ENCODE results near the gene OR2AK2. TPM values are rescaled to one million over a fixed set of nuclear protein-coding genes. Genes with fewer than 3 reads are reported as not detected.

Gene OR2AK2
- total RNA-seq, 2 experiments from 2014 or later = not detected

- no peaks in the 10 kb centered on the region for H4K20me1 ChIP-seq (ENCODE audit: insufficient read depth, low read length)
- BruUV-seq (replicated peaks) = no TSS peak
- H3K79me2 ChIP-seq (ENCODE audit: insufficient read depth, low read depth, low read length) = no peaks in the 10 kb centered on the region
- H3K4me2 ChIP-seq (ENCODE audit: low read length) = no peak overlapping the region
- no peaks in the 10 kb centered on the region for H3K36me3 ChIP-seq (ENCODE audit: insufficient read depth, low read length)
- H3K27ac ChIP-seq (ENCODE audit: low read depth, low read length, poor library complexity, severe bottlenecking) = no peak overlapping the region
- TF ChIP-seq CTCF (conservative IDR thresholded peaks at IDR 0.05; ENCODE audit: low read length) (no peak), EZH2phosphoT487 (IDR thresholded peaks at IDR 0.05; ENCODE audit: borderline replicate concordance, low read depth, low read length) (no peak)
- DNase-seq (ENCODE audit: low spot score) = no peak
- no peak overlapping the region for H3K4me3 ChIP-seq (ENCODE audit: low read depth, low read length, poor library complexity, severe bottlenecking)
- POLR2A ChIA-PET = no interaction called here
- intact Hi-C loops (cut with micrococcal nuclease; ENCODE audit: unreplicated experiment) = no loop called here
- H2AFZ ChIP-seq (ENCODE audit: low read length) = no peak overlapping the region
- H3K4me1 ChIP-seq (ENCODE audit: insufficient read depth, low read length, poor library complexity, severe bottlenecking) = no peaks in the 10 kb centered on the region
- H3K9me3 ChIP-seq (ENCODE audit: low read length) = no peaks in the 10 kb centered on the region
- CTCF ChIA-PET (ENCODE audit: unreplicated experiment) = no interaction called here
- no peaks in the 10 kb centered on the region for H3K9me2 ChIP-seq (ENCODE audit: insufficient read depth, low read length)
Observed at GRCh38 chr1:248009681-248010080, 44.6 kb downstream of the OR2AK2 start.

GRCh38 chr1:248013229-248013710 lies 48.2 kb downstream of the OR2AK2 start, which contains the start of gene OR2L5:
OR2L5 (plus strand) TSS chr1:248013660; CDS start chr1:248021948, 8,288 bp downstream.
- DNase-seq (ENCODE audit: low spot score) = no peak
- Histone ChIP-seq H3K36me3 (ENCODE audit: insufficient read depth, low read length) (no peaks in the 10 kb centered on the region), H3K4me1 (ENCODE audit: insufficient read depth, low read length, poor library complexity, severe bottlenecking) (no peaks in the 10 kb centered on the region), H3K4me2 (ENCODE audit: low read length) (no peak within 1 kb of the TSS), H3K9me3 (ENCODE audit: low read length) (no peaks in the 10 kb centered on the region), H3K27ac (ENCODE audit: low read depth, low read length, poor library complexity, severe bottlenecking) (no peak within 1 kb of the TSS), H3K79me2 (ENCODE audit: insufficient read depth, low read depth, low read length) (no peaks in the 10 kb centered on the region), H2AFZ (ENCODE audit: low read length) (no peak within 1 kb of the TSS), H4K20me1 (ENCODE audit: insufficient read depth, low read length) (no peaks in the 10 kb centered on the region), H3K4me3 (ENCODE audit: low read depth, low read length, poor library complexity, severe bottlenecking) (no peak within 1 kb of the TSS), H3K9me2 (ENCODE audit: insufficient read depth, low read length) (no peaks in the 10 kb centered on the region)
- intact Hi-C loops (cut with micrococcal nuclease; ENCODE audit: unreplicated experiment) = no loop called here
- ChIA-PET POLR2A (no interaction called here), CTCF (ENCODE audit: unreplicated experiment) (no interaction called here)
- TF ChIP-seq EZH2phosphoT487 (IDR thresholded peaks at IDR 0.05; ENCODE audit: borderline replicate concordance, low read depth, low read length) = no peak
- no peak for TF ChIP-seq CTCF (conservative IDR thresholded peaks at IDR 0.05; ENCODE audit: low read length)
- no TSS peak for BruUV-seq (replicated peaks)

- H3K9me2 ChIP-seq (ENCODE audit: insufficient read depth, low read length) = no peaks in the 10 kb centered on the region
- intact Hi-C loops (cut with micrococcal nuclease; ENCODE audit: unreplicated experiment) = no loop called here
- BruUV-seq (replicated peaks) = no TSS peak
- H3K4me3 ChIP-seq (ENCODE audit: low read depth, low read length, poor library complexity, severe bottlenecking) = no peak overlapping the region
- no peak for TF ChIP-seq EZH2phosphoT487 (IDR thresholded peaks at IDR 0.05; ENCODE audit: borderline replicate concordance, low read depth, low read length)
- TF ChIP-seq CTCF (conservative IDR thresholded peaks at IDR 0.05; ENCODE audit: low read length) = no peak
- no peaks in the 10 kb centered on the region for H3K36me3 ChIP-seq (ENCODE audit: insufficient read depth, low read length)
- H3K4me1 ChIP-seq (ENCODE audit: insufficient read depth, low read length, poor library complexity, severe bottlenecking) = no peaks in the 10 kb centered on the region
- H3K79me2 ChIP-seq (ENCODE audit: insufficient read depth, low read depth, low read length) = no peaks in the 10 kb centered on the region
- H3K4me2 ChIP-seq (ENCODE audit: low read length) = no peak overlapping the region
- no peaks in the 10 kb centered on the region for H4K20me1 ChIP-seq (ENCODE audit: insufficient read depth, low read length)
- ChIA-PET CTCF (ENCODE audit: unreplicated experiment) (no interaction called here), POLR2A (no interaction called here)
- H2AFZ ChIP-seq (ENCODE audit: low read length) = no peak overlapping the region
- H3K27ac ChIP-seq (ENCODE audit: low read depth, low read length, poor library complexity, severe bottlenecking) = no peak overlapping the region
- DNase-seq (ENCODE audit: low spot score) = no peak
- no peaks in the 10 kb centered on the region for H3K9me3 ChIP-seq (ENCODE audit: low read length)
Observed at GRCh38 chr1:248015803-248016202, 50.8 kb downstream of the OR2AK2 start.

Small RNAs within 50 kb of the gene (small RNA-seq; reads per million reads assigned to genes)
- not detected for gene RF00019

Other genes starting within 250 kb of the OR2AK2 start
- not detected in 2 replicates for gene OR6F1, start 248.6 kb upstream of the OR2AK2 start, total RNA-seq (2014; rRNA removed; shearing (Covaris generic))
- not detected in 2 replicates for gene OR6F1, start 248.6 kb upstream of the OR2AK2 start, total RNA-seq (2022)
- gene OR14K1, start 226.6 kb upstream of the OR2AK2 start, total RNA-seq (2014; rRNA removed; shearing (Covaris generic)) = not detected in 2 replicates
- gene OR14K1, start 226.6 kb upstream of the OR2AK2 start, total RNA-seq (2022) = not detected in 2 replicates
- not detected in 2 replicates for gene OR14A2, start 217.1 kb upstream of the OR2AK2 start, total RNA-seq (2014; rRNA removed; shearing (Covaris generic))
- not detected in 2 replicates for gene OR14A2, start 217.1 kb upstream of the OR2AK2 start, total RNA-seq (2022)
- gene OR1C1, start 204.7 kb upstream of the OR2AK2 start, total RNA-seq (2014; rRNA removed; shearing (Covaris generic)) = not detected in 2 replicates
- gene OR1C1, start 204.7 kb upstream of the OR2AK2 start, total RNA-seq (2022) = not detected in 2 replicates
- not detected in 2 replicates for gene OR14A16, start 141.1 kb upstream of the OR2AK2 start, total RNA-seq (2014; rRNA removed; shearing (Covaris generic))
- gene OR14A16, start 141.1 kb upstream of the OR2AK2 start, total RNA-seq (2022) = not detected in 2 replicates
- not detected in 2 replicates for gene OR11L1, start 123.3 kb upstream of the OR2AK2 start, total RNA-seq (2014; rRNA removed; shearing (Covaris generic))
- not detected in 2 replicates for gene OR11L1, start 123.3 kb upstream of the OR2AK2 start, total RNA-seq (2022)
- not detected in 2 replicates for gene TRIM58, start 108.0 kb upstream of the OR2AK2 start, total RNA-seq (2014; rRNA removed; shearing (Covaris generic))
- not detected in 2 replicates for gene TRIM58, start 108.0 kb upstream of the OR2AK2 start, total RNA-seq (2022)
- not detected in 2 replicates for gene OR2W3, start 69.6 kb upstream of the OR2AK2 start, total RNA-seq (2014; rRNA removed; shearing (Covaris generic))
- not detected in 2 replicates for gene OR2W3, start 69.6 kb upstream of the OR2AK2 start, total RNA-seq (2022)
- gene OR2T8, start 45.0 kb upstream of the OR2AK2 start, total RNA-seq (2014; rRNA removed; shearing (Covaris generic)) = not detected in 2 replicates
- not detected in 2 replicates for gene OR2T8, start 45.0 kb upstream of the OR2AK2 start, total RNA-seq (2022)
- gene OR2AJ1, start 40.3 kb upstream of the OR2AK2 start, total RNA-seq (2014; rRNA removed; shearing (Covaris generic)) = not detected in 2 replicates
- not detected in 2 replicates for gene OR2AJ1, start 40.3 kb upstream of the OR2AK2 start, total RNA-seq (2022)
- gene OR2L8, start 16.4 kb upstream of the OR2AK2 start, total RNA-seq (2014; rRNA removed; shearing (Covaris generic)) = not detected in 2 replicates
- not detected in 2 replicates for gene OR2L8, start 16.4 kb upstream of the OR2AK2 start, total RNA-seq (2022)
- not detected in 2 replicates for gene OR2L5, start 48.4 kb downstream of the OR2AK2 start, total RNA-seq (2014; rRNA removed; shearing (Covaris generic))
- not detected in 2 replicates for gene OR2L5, start 48.4 kb downstream of the OR2AK2 start, total RNA-seq (2022)
- 0.06 TPM in 1 of 2 replicates, not detected in the other for gene OR2L2, start 64.8 kb downstream of the OR2AK2 start, total RNA-seq (2014; rRNA removed; shearing (Covaris generic))
- 0.07 and 0.10 TPM in 2 replicates for gene OR2L2, start 64.8 kb downstream of the OR2AK2 start, total RNA-seq (2022)
- gene OR2L3, start 81.6 kb downstream of the OR2AK2 start, total RNA-seq (2014; rRNA removed; shearing (Covaris generic)) = 0.15 TPM in 1 of 2 replicates, not detected in the other
- gene OR2L3, start 81.6 kb downstream of the OR2AK2 start, total RNA-seq (2022) = not detected in 2 replicates
- gene OR2L13, start 130.0 kb downstream of the OR2AK2 start, total RNA-seq (2014; rRNA removed; shearing (Covaris generic)) = not detected in 2 replicates
- gene OR2L13, start 130.0 kb downstream of the OR2AK2 start, total RNA-seq (2022) = not detected in 2 replicates
- gene OR2M5, start 179.9 kb downstream of the OR2AK2 start, total RNA-seq (2014; rRNA removed; shearing (Covaris generic)) = not detected in 2 replicates
- gene OR2M5, start 179.9 kb downstream of the OR2AK2 start, total RNA-seq (2022) = not detected in 2 replicates
- not detected in 2 replicates for gene OR2M2, start 209.6 kb downstream of the OR2AK2 start, total RNA-seq (2014; rRNA removed; shearing (Covaris generic))
- gene OR2M2, start 209.6 kb downstream of the OR2AK2 start, total RNA-seq (2022) = not detected in 2 replicates
- gene OR2M3, start 232.0 kb downstream of the OR2AK2 start, total RNA-seq (2014; rRNA removed; shearing (Covaris generic)) = not detected in 2 replicates
- gene OR2M3, start 232.0 kb downstream of the OR2AK2 start, total RNA-seq (2022) = not detected in 2 replicates

All from OCI-LY7 (cell line).